H1 (cell line): ENCODE results near the gene FANCL. TPM values are rescaled to one million over a fixed set of nuclear protein-coding genes. Genes with fewer than 3 reads are reported as not detected.

Experiments used
- CTCF ChIA-PET: fragments of 300-600 bp; sonication (Branson Sonifier 250); formaldehyde crosslinking; loops from one replicate; lab custom pipeline; 2021; ENCODE audit not compliant: partially characterized antibody; lab: Charles Lee
- POLR2A ChIA-PET: fragments of 300-600 bp; sonication (Branson Sonifier 250); formaldehyde crosslinking; loops from one replicate; lab custom pipeline; 2021; ENCODE audit warnings: inconsistent platforms; ENCODE audit not compliant: partially characterized antibody; lab: Charles Lee
- DNase-seq, 2 experiments: peaks; one replicate each; pipeline versions ENCODE4 v3.0.0 to v3.0.0-alpha.2; 2010 to 2022; ENCODE audit warnings: low spot score in 2 of 2, low read depth in 1 of 2, mixed read lengths in 1 of 2
- FAIRE-seq: peaks from 2 replicates; lab custom pipeline; 2011; peaks lifted over from hg19 to GRCh38; lab: Jason Lieb, UNC
- H2AFZ ChIP-seq: 2 replicates; pipeline ENCODE4 v1.8.1; 2012; ENCODE audit warnings: low read length, inconsistent platforms
- H2AK5ac ChIP-seq: 2 replicates; pipeline ENCODE4 v1.6.1; 2013; ENCODE audit warnings: low read depth, low read length
- H2BK120ac ChIP-seq: replicated peaks from 2 replicates; pipeline ENCODE3; 2013; ENCODE audit warnings: low read depth, low read length, inconsistent platforms
- H2BK12ac ChIP-seq: 2 replicates; pipeline ENCODE4 v1.6.1; 2013; ENCODE audit warnings: low read depth, low read length
- H2BK15ac ChIP-seq: 2 replicates; pipeline ENCODE4 v1.6.1; 2013; ENCODE audit warnings: low read length
- H2BK20ac ChIP-seq: 2 replicates; pipeline ENCODE4 v1.6.1; 2013; ENCODE audit warnings: low read length
- H2BK5ac ChIP-seq: 2 replicates; pipeline ENCODE4 v1.6.1; 2013; ENCODE audit warnings: low read depth, low read length
- H3K14ac ChIP-seq: 2 replicates; pipeline ENCODE4 v1.6.1; 2013; ENCODE audit warnings: inconsistent platforms; ENCODE audit not compliant: insufficient read length
- H3K18ac ChIP-seq: 2 replicates; pipeline ENCODE4 v1.6.1; 2013; ENCODE audit warnings: low read length; ENCODE audit errors: extremely low read depth
- H3K23ac ChIP-seq: 2 replicates; pipeline ENCODE4 v1.6.1; 2013; ENCODE audit warnings: inconsistent platforms; ENCODE audit not compliant: insufficient read length
- H3K23me2 ChIP-seq: 2 replicates; pipeline ENCODE4 v1.6.1; 2013; ENCODE audit warnings: low read depth, low read length
- H3K27ac ChIP-seq: 2 replicates; pipeline ENCODE4 v1.6.1; 2011; ENCODE audit warnings: low read depth, low read length, inconsistent platforms
- H3K27me3 ChIP-seq, 4 experiments: replicated peaks in 1 of 4; 1 replicate in 1 of 4; 2 replicates in 3 of 4; pipeline versions ENCODE4 v1.6.1 to v1.8.1; 2011 to 2013; ENCODE audit warnings: low read length in 3 of 4, mild to moderate bottlenecking in 3 of 4, inconsistent platforms in 2 of 4, mixed read lengths in 2 of 4, moderate library complexity in 1 of 4; ENCODE audit not compliant: control insufficient read depth in 3 of 4, insufficient read depth in 3 of 4; ENCODE audit errors: extremely low read depth in 1 of 4
- H3K36me3 ChIP-seq, 4 experiments: 2 replicates each; pipeline versions ENCODE4 v1.6.1 to v1.8.1; 2011 to 2013; ENCODE audit warnings: mild to moderate bottlenecking in 4 of 4, low read length in 3 of 4, moderate library complexity in 2 of 4, control low read depth in 1 of 4, inconsistent platforms in 1 of 4; ENCODE audit not compliant: insufficient read depth in 4 of 4, control insufficient read depth in 2 of 4
- H3K4ac ChIP-seq: replicated peaks from 2 replicates; pipeline ENCODE3; 2013; ENCODE audit warnings: low read length, low read depth, mixed read lengths, inconsistent platforms; ENCODE audit not compliant: insufficient read length
- H3K4me1 ChIP-seq, 4 experiments: replicated peaks in 1 of 4; 1 replicate in 1 of 4; 2 replicates in 3 of 4; pipeline versions ENCODE4 v1.6.1 to v1.8.1; 2011 to 2013; ENCODE audit warnings: low read length in 3 of 4, inconsistent platforms in 2 of 4, mixed read lengths in 1 of 4; ENCODE audit not compliant: insufficient read depth in 4 of 4, control insufficient read depth in 3 of 4
- H3K4me2 ChIP-seq, 2 experiments: 2 replicates each; pipeline versions ENCODE4 v1.6.1 to v1.8.1; 2011 to 2013; ENCODE audit warnings: low read depth in 2 of 2, low read length in 2 of 2, control low read depth in 1 of 2, inconsistent platforms in 1 of 2, mild to moderate bottlenecking in 1 of 2; ENCODE audit not compliant: insufficient read depth in 1 of 2
- H3K4me3 ChIP-seq, 4 experiments: fragments of 200-600, 300-600 bp in 1 of 4; sonication (generic), shearing (Covaris generic), sonication (Bioruptor Twin) in 1 of 4; 2 replicates each; pipeline versions ENCODE4 v1.5.1 to v1.8.1; 2011 to 2016; ENCODE audit warnings: low read length in 4 of 4, low read depth in 3 of 4, control low read depth in 2 of 4, inconsistent platforms in 2 of 4, mild to moderate bottlenecking in 2 of 4, mixed read lengths in 1 of 4, moderate library complexity in 1 of 4; ENCODE audit not compliant: insufficient read depth in 2 of 4; ENCODE audit errors: extremely low read depth in 1 of 4
- H3K56ac ChIP-seq: replicated peaks from 2 replicates; pipeline ENCODE3; 2013; ENCODE audit warnings: low read depth, mild to moderate bottlenecking, mixed read lengths, low read length, inconsistent platforms; ENCODE audit not compliant: insufficient read length
- H3K79me1 ChIP-seq: 2 replicates; pipeline ENCODE4 v1.6.1; 2013; ENCODE audit warnings: low read depth, low read length, control low read depth
- H3K79me2 ChIP-seq, 2 experiments: 2 replicates each; pipeline versions ENCODE4 v1.6.1 to v1.8.1; 2012 to 2013; ENCODE audit warnings: low read length in 2 of 2, mild to moderate bottlenecking in 2 of 2, inconsistent platforms in 1 of 2; ENCODE audit not compliant: insufficient read depth in 2 of 2, control insufficient read depth in 1 of 2
- H3K9ac ChIP-seq, 4 experiments: replicated peaks in 1 of 4; 1 replicate in 1 of 4; 2 replicates in 3 of 4; pipeline versions ENCODE4 v1.6.1 to v1.8.1; 2011 to 2013; ENCODE audit warnings: low read depth in 3 of 4, low read length in 3 of 4, control low read depth in 2 of 4, mild to moderate bottlenecking in 2 of 4, moderate library complexity in 2 of 4, inconsistent platforms in 1 of 4; ENCODE audit errors: extremely low read depth in 1 of 4
- H3K9me3 ChIP-seq, 2 experiments: 2 replicates each; pipeline versions ENCODE4 v1.6.1 to v1.8.1; 2012 to 2013; ENCODE audit warnings: mild to moderate bottlenecking in 2 of 2, moderate library complexity in 2 of 2, control low read depth in 1 of 2, inconsistent platforms in 1 of 2, low read depth in 1 of 2, low read length in 1 of 2, mixed read lengths in 1 of 2; ENCODE audit not compliant: insufficient read depth in 2 of 2
- H4K20me1 ChIP-seq, 2 experiments: replicated peaks in 1 of 2; 2 replicates each; pipeline versions ENCODE3 to v1.8.1; 2011 to 2013; ENCODE audit warnings: inconsistent platforms in 2 of 2, low read length in 2 of 2, mild to moderate bottlenecking in 1 of 2; ENCODE audit not compliant: insufficient read depth in 2 of 2, control insufficient read depth in 1 of 2
- H4K5ac ChIP-seq: 2 replicates; pipeline ENCODE4 v1.6.1; 2013; ENCODE audit warnings: low read length, low read depth, mixed read lengths, inconsistent platforms; ENCODE audit not compliant: insufficient read length
- H4K8ac ChIP-seq: 2 replicates; pipeline ENCODE4 v1.8.0; 2013; ENCODE audit warnings: mild to moderate bottlenecking, moderate library complexity, low read length, inconsistent platforms; ENCODE audit not compliant: insufficient read depth; ENCODE audit errors: extremely low read depth
- H4K91ac ChIP-seq: replicated peaks from 2 replicates; pipeline ENCODE3; 2013; ENCODE audit warnings: low read length, mixed read lengths, inconsistent platforms; ENCODE audit not compliant: insufficient read length
- POLR2A ChIP-seq, 2 experiments: IDR thresholded peaks; 1 replicate in 1 of 2; 2 replicates in 1 of 2; pipeline ENCODE4 v1.6.1; 2011; ENCODE audit warnings: low read depth in 2 of 2, low read length in 2 of 2, mild to moderate bottlenecking in 2 of 2; ENCODE audit errors: control extremely low read depth in 1 of 2
- RAD21 ChIP-seq, 2 experiments: IDR thresholded peaks in 1 of 2; conservative IDR thresholded peaks in 1 of 2; 2 replicates each; pipeline ENCODE4 v1.6.1; 2011; ENCODE audit warnings: low read depth in 2 of 2, low read length in 2 of 2, improper control_type of control experiment in 1 of 2, inconsistent platforms in 1 of 2, mild to moderate bottlenecking in 1 of 2, moderate library complexity in 1 of 2
- whole genome bisulfite sequencing, 2 experiments: shearing (Covaris generic) in 1 of 2; methylation state at CpG; one replicate each; pipeline versions ENCODE4 v1.1.6 to v1.1.7; 2013 to 2015; ENCODE audit warnings: low lambda C conversion rate in 2 of 2, mixed read lengths in 2 of 2, inconsistent platforms in 1 of 2, low coverage in 1 of 2, missing lambda C conversion rate in 1 of 2; ENCODE audit not compliant: insufficient replicate concordance in 2 of 2, insufficient coverage in 1 of 2, insufficient read length in 1 of 2; ENCODE audit errors: extremely low coverage in 1 of 2, missing lambda C conversion rate in 1 of 2; 5-methylcytosine and 5-hydroxymethylcytosine counted together
- polyA plus RNA-seq, 7 experiments: library from polyadenylated mRNA; depleted of rRNA in 3 of 7; stranded (reverse) in 5 of 7; unstranded in 2 of 7; fragments of >200 nt in 5 of 7; fragments of 200-250 nt in 2 of 7; gene quantifications; 1 replicate in 5 of 7; 2 replicates in 1 of 7; 4 replicates in 1 of 7; pipeline versions ENCODE4 v1.2.1 to v1.2.3, GENCODE V29; 2011 to 2013; ENCODE audit warnings: missing spikeins in 2 of 7, mixed read lengths in 2 of 7
- total RNA-seq: library from RNA; stranded (reverse); fragmentation: NEBNext Ultra II Directional; extraction: Animal tissue kit (Norgen Biotek cat#: 25700); gene quantifications from 2 replicates; pipeline ENCODE4 v1.2.1, GENCODE V29; 2021

Gene FANCL
- total and polyA plus RNA-seq, 2 of the 8 experiments (the other 6 are each of a cell fraction or from before 2014, with no cell fraction given): 38.7 to 55.9 TPM

- H3K4me3 ChIP-seq: no peak overlapping the region
- POLR2A ChIA-PET: no interaction called here
- no peak overlapping the region for H3K27ac ChIP-seq
- H4K5ac ChIP-seq: no peak overlapping the region
- H3K9me3 ChIP-seq: no peaks in the 10 kb centered on the region
- H3K79me2 ChIP-seq: no peaks in the 10 kb centered on the region
- no peak overlapping the region for H2AK5ac ChIP-seq
- H3K27me3 ChIP-seq: no peaks in the 10 kb centered on the region
- H3K9ac ChIP-seq: no peak overlapping the region
- no peak for DNase-seq
- H2BK5ac ChIP-seq: no peak overlapping the region
- no peak overlapping the region for H4K8ac ChIP-seq
- no peak overlapping the region for H4K91ac ChIP-seq
- no peak overlapping the region for H3K18ac ChIP-seq
- no peak overlapping the region for H3K23ac ChIP-seq
- WGBS, 2 experiments: 90% methylated on average over 5 of the region's 5 CpGs; no CpG with 5 or more reads in 1 of the 2 experiments
- H3K56ac ChIP-seq: no peak overlapping the region
- H2BK12ac ChIP-seq: no peak overlapping the region
- H4K20me1 ChIP-seq: no peaks in the 10 kb centered on the region
- H3K36me3 ChIP-seq: peaks cover 0 to 2% (median 0%) of the 10 kb centered on the region in 4 experiments; a peak in 2 of 8 replicates
- H3K4me2 ChIP-seq: no peak overlapping the region
- H3K79me1 ChIP-seq: no peaks in the 10 kb centered on the region
- no peak for TF ChIP-seq POLR2A (IDR thresholded peaks at IDR 0.05; ENCODE audit: control extremely low read depth in 1 of 2, low read depth in 2 of 2, low read length in 2 of 2)
- peak; percentile 32 to 48; a peak in 3 of 4 replicates for TF ChIP-seq RAD21 (IDR thresholded peaks at IDR 0.05 in 1 of 2, conservative IDR thresholded peaks at IDR 0.05 in 1 of 2; ENCODE audit: low read depth in 2 of 2, low read length in 2 of 2)
- TF ChIP-seq, all 59 proteins: peak for 1
- Histone ChIP-seq H3K14ac (no peak overlapping the region), H3K23me2 (no peaks in the 10 kb centered on the region), H2AFZ (no peak overlapping the region), H2BK120ac (no peak overlapping the region), H2BK20ac (no peak overlapping the region), H3K4me1 (no peaks in the 10 kb centered on the region), H2BK15ac (no peak overlapping the region), H3K4ac (no peak overlapping the region)
- CTCF ChIA-PET: interaction anchor here (0.9 to 1.5 kb wide), 4 partner anchors 14 to 411 kb away, joined by 3 to 4 read pairs (median 3); no protein-coding TSS in a partner anchor
- no peak for FAIRE-seq
Observed at GRCh38 chr2:58131191-58132011, 109.7 kb downstream of the FANCL start.
